HepG2 (cell line): ENCODE results near the gene SNX6. TPM values are rescaled to one million over a fixed set of nuclear protein-coding genes. Genes with fewer than 3 reads are reported as not detected.
A peak's percentile ranks its signal among the peaks of the same experiment; 100 is the strongest.

ENCODE experiments used
- ATAC-seq: fragments of 200-7000 bp; cut with Tn5 transposase; 3 replicates; pipeline ENCODE4 v1.9.1; 2020; ENCODE audit warnings: mild to moderate bottlenecking, moderate library complexity
- BruUV-seq: library from RNA; stranded (reverse); fragments of 400-500 nt; replicated peaks from 2 replicates; lab custom pipeline; 2021; lab: Mats Ljungman, UMichigan
- CTCF ChIA-PET: fragments of 300-600 bp; formaldehyde crosslinking; extraction: SDS; loops from one replicate; lab custom pipeline; 2021; ENCODE audit warnings: low total read pairs, inconsistent platforms, low intra/inter-chr PET ratio; lab: Yijun Ruan, JAX
- POLR2A ChIA-PET: fragments of 350-600 bp; sonication (Branson Sonifier 250); formaldehyde crosslinking; loops from one replicate; lab custom pipeline; 2020; ENCODE audit warnings: antibody characterized with exemption, inconsistent platforms; lab: Yijun Ruan, JAX
- DNase-seq: peaks from one replicate; pipeline ENCODE4 v3.0.0-alpha.2; 2015; ENCODE audit warnings: low spot score
- FAIRE-seq: peaks from 3 replicates; lab custom pipeline; 2011; peaks lifted over from hg19 to GRCh38; lab: Jason Lieb, UNC
- H2AFZ ChIP-seq: one replicate; pipeline ENCODE4 v1.6.1; 2011; ENCODE audit warnings: low read length, inconsistent platforms
- H3K27ac ChIP-seq: fragments of 300-600 bp; 3 replicates; pipeline ENCODE4 v1.8.0; 2011; ENCODE audit warnings: mixed run types, mild to moderate bottlenecking, mixed read lengths, low read length, inconsistent platforms; ENCODE audit not compliant: insufficient read depth; ENCODE audit errors: extremely low read length
- H3K27me3 ChIP-seq, 2 experiments: fragments of 200-600 bp in 1 of 2; 2 replicates in 1 of 2; 3 replicates in 1 of 2; pipeline versions ENCODE4 v1.6.0 to v1.8.0; 2011; ENCODE audit warnings: low read length in 2 of 2, mild to moderate bottlenecking in 2 of 2, moderate library complexity in 2 of 2, inconsistent platforms in 1 of 2; ENCODE audit not compliant: insufficient read depth in 2 of 2, control insufficient read depth in 1 of 2
- H3K36me3 ChIP-seq, 2 experiments: fragments of 200-600 bp in 1 of 2; replicated peaks in 1 of 2; 2 replicates in 1 of 2; 3 replicates in 1 of 2; pipeline versions ENCODE4 v1.5.1 to v1.8.0; 2011; ENCODE audit warnings: low read length in 2 of 2, inconsistent platforms in 1 of 2; ENCODE audit not compliant: insufficient read depth in 2 of 2, control insufficient read depth in 1 of 2
- H3K4me1 ChIP-seq: 2 replicates; pipeline ENCODE4 v1.5.1; 2012; ENCODE audit warnings: low read length, inconsistent platforms; ENCODE audit not compliant: insufficient read depth
- H3K4me2 ChIP-seq: 2 replicates; pipeline ENCODE4 v1.6.0; 2011; ENCODE audit warnings: low read depth, low read length, inconsistent platforms
- H3K4me3 ChIP-seq, 3 experiments: fragments of 200-600 bp in 1 of 3; sonication (generic), shearing (Covaris generic) in 1 of 3; replicated peaks in 1 of 3; 2 replicates each; pipeline ENCODE4 v1.5.1; 2011 to 2016; ENCODE audit warnings: low read length in 3 of 3, inconsistent platforms in 2 of 3, low read depth in 2 of 3, mild to moderate bottlenecking in 2 of 3, control low read depth in 1 of 3, mixed read lengths in 1 of 3; ENCODE audit not compliant: insufficient read depth in 1 of 3
- H3K79me2 ChIP-seq: one replicate; pipeline ENCODE4 v1.6.1; 2011; ENCODE audit warnings: low read length, inconsistent platforms; ENCODE audit not compliant: insufficient read depth
- H3K9ac ChIP-seq: 2 replicates; pipeline ENCODE4 v1.6.0; 2011; ENCODE audit warnings: mild to moderate bottlenecking, low read depth, low read length, inconsistent platforms; ENCODE audit not compliant: insufficient read depth
- H3K9me3 ChIP-seq: 2 replicates; pipeline ENCODE4 v1.5.1; 2012; ENCODE audit warnings: mild to moderate bottlenecking, low read length
- H4K20me1 ChIP-seq: 2 replicates; pipeline ENCODE4 v1.6.0; 2011; ENCODE audit warnings: inconsistent platforms, mild to moderate bottlenecking, low read length, moderate library complexity; ENCODE audit not compliant: insufficient read depth
- AGO1 ChIP-seq: fragments of 200-400 bp; formaldehyde crosslinking; IDR thresholded peaks from 2 replicates; pipeline ENCODE4 v1.6.1; 2017; ENCODE audit warnings: mild to moderate bottlenecking, low read depth, low read length, moderate library complexity; ENCODE audit not compliant: poor library complexity, severe bottlenecking
- FOXP4 ChIP-seq: sonication (generic); formaldehyde crosslinking; IDR thresholded peaks from 2 replicates; pipeline ENCODE4 v1.4.0; 2020; ENCODE audit warnings: missing genetic modification reagents
- GATAD2A ChIP-seq: IDR thresholded peaks from 2 replicates; pipeline ENCODE4 v1.6.1; 2016
- HNRNPUL1 ChIP-seq: fragments of 200-400 bp; formaldehyde crosslinking; IDR thresholded peaks from 2 replicates; pipeline ENCODE4 v1.6.1; 2017; ENCODE audit warnings: low read depth, mild to moderate bottlenecking, low read length, moderate library complexity
- IKZF4 ChIP-seq: sonication (generic); formaldehyde crosslinking; IDR thresholded peaks from 2 replicates; pipeline ENCODE4 v1.5.1; 2020; ENCODE audit warnings: borderline replicate concordance, mild to moderate bottlenecking, low read depth, missing genetic modification reagents; ENCODE audit errors: not compliant biosample characterization
- MEIS2 ChIP-seq: sonication (generic); formaldehyde crosslinking; IDR thresholded peaks from 2 replicates; pipeline ENCODE4 v1.9.0; 2021; ENCODE audit warnings: mild to moderate bottlenecking, missing genetic modification reagents
- NAIF1 ChIP-seq: sonication (generic); formaldehyde crosslinking; IDR thresholded peaks from 2 replicates; pipeline ENCODE4 v1.5.0; 2020; ENCODE audit warnings: mild to moderate bottlenecking, missing genetic modification reagents, borderline replicate concordance
- PITX1 ChIP-seq: sonication (generic); formaldehyde crosslinking; IDR thresholded peaks from 2 replicates; pipeline ENCODE4 v1.5.1; 2020; ENCODE audit warnings: mild to moderate bottlenecking, missing genetic modification reagents
- RFX1 ChIP-seq: fragments of 450-650 bp; IDR thresholded peaks from 2 replicates; pipeline ENCODE4 v1.6.1; 2017
- SOX6 ChIP-seq, 2 experiments: fragments of 450-650 bp in 1 of 2; sonication (generic) in 1 of 2; formaldehyde crosslinking in 1 of 2; IDR thresholded peaks; 2 replicates each; pipeline versions ENCODE4 v1.4.0 to v1.6.1; 2017 to 2020; ENCODE audit warnings: antibody characterized with exemption in 1 of 2, mild to moderate bottlenecking in 1 of 2, missing genetic modification reagents in 1 of 2
- SYNCRIP ChIP-seq: fragments of 200-400 bp; formaldehyde crosslinking; IDR thresholded peaks from 2 replicates; pipeline ENCODE4 v1.6.1; 2018; ENCODE audit warnings: mild to moderate bottlenecking, low read depth, low read length; ENCODE audit not compliant: insufficient read depth
- ZFP91 ChIP-seq: sonication (generic); formaldehyde crosslinking; IDR thresholded peaks from 2 replicates; pipeline ENCODE4 v1.9.0; 2022; ENCODE audit warnings: missing genetic modification reagents, mild to moderate bottlenecking, borderline replicate concordance
- ZNF101 ChIP-seq: sonication (generic); formaldehyde crosslinking; IDR thresholded peaks from 2 replicates; pipeline ENCODE4 v1.4.0; 2020; ENCODE audit warnings: mild to moderate bottlenecking, low read depth, missing genetic modification reagents, borderline replicate concordance
- ZNF282 ChIP-seq: fragments of 450-650 bp; IDR thresholded peaks from 2 replicates; pipeline ENCODE4 v1.6.1; 2018; ENCODE audit not compliant: partially characterized antibody
- ZNF879 ChIP-seq: sonication (generic); formaldehyde crosslinking; IDR thresholded peaks from 2 replicates; pipeline ENCODE4 v1.8.1; 2023; ENCODE audit warnings: missing genetic modification reagents
- WGBS: methylation state at CpG from one replicate; pipeline ENCODE4 v1.1.6; 2017; ENCODE audit warnings: low lambda C conversion rate; 5-methylcytosine and 5-hydroxymethylcytosine counted together
- in situ Hi-C: cut with HindIII; loops from 2 replicates; pipeline ENCODE4 v1.10.0; 2017; ENCODE audit warnings: low pct_unique_long_range_greater_than_20kb; ENCODE audit not compliant: extremely low pct_ligation_motif_present
- intact Hi-C: fragments of 100-400 bp; cut with micrococcal nuclease; formaldehyde crosslinking; loops from one replicate; pipeline ENCODE4 v1.10.0; 2022; ENCODE audit not compliant: unreplicated experiment
- polyA plus RNA-seq, 8 experiments: library from polyadenylated mRNA; depleted of rRNA in 3 of 8; stranded (reverse) in 7 of 8; unstranded in 1 of 8; fragments of >200 nt; fragmentation: Illumina TruSeq in 4 of 8; extraction: Trizol in 4 of 8; gene quantifications; 2 replicates each; pipeline versions ENCODE4 v1.2.1 to v1.2.3, GENCODE V29; 2011 to 2016; ENCODE audit warnings: low read depth in 4 of 8, missing spikeins in 1 of 8, mixed read lengths in 1 of 8; ENCODE audit not compliant: insufficient read depth in 1 of 8
- total RNA-seq, 5 experiments: library from RNA; depleted of rRNA; stranded (reverse); fragments of >200 nt; fragmentation: Illumina TruSeq; extraction: Trizol; gene quantifications; 2 replicates each; pipeline ENCODE4 v1.2.3, GENCODE V29; 2016; ENCODE audit warnings: low read depth in 1 of 5
- TF ChIP-seq, protein P1 (sequence below): sonication (generic); formaldehyde crosslinking; IDR thresholded peaks from 2 replicates; pipeline ENCODE4 v1.4.0; 2020; ENCODE audit warnings: mild to moderate bottlenecking, missing genetic modification reagents
- TF ChIP-seq, protein P2 (sequence below): fragments of 450-650 bp; IDR thresholded peaks from 2 replicates; pipeline ENCODE4 v1.6.1; 2016

Gene SNX6
- total and polyA plus RNA-seq, 2 of the 13 experiments (the other 11 are each of a cell fraction or from before 2014, with no cell fraction given) = 92.3 to 169 TPM

- Histone ChIP-seq H3K36me3 (no peaks in the 10 kb centered on the region), H3K79me2 (no peaks in the 10 kb centered on the region), H3K4me3 (no peak overlapping the region), H2AFZ (no peak overlapping the region), H3K9me3 (no peaks in the 10 kb centered on the region), H3K27ac (no peak overlapping the region), H3K4me1 (peaks cover 27% of the 10 kb centered on the region), H3K27me3 (peaks cover 2 to 8% of the 10 kb centered on the region in 2 experiments; a peak in 4 of 5 replicates), H3K4me2 (no peak overlapping the region), H3K9ac (no peak overlapping the region), H4K20me1 (no peaks in the 10 kb centered on the region)
- CTCF ChIA-PET = no interaction called here
- FAIRE-seq (no peak), ATAC-seq (peak; percentile 45), DNase-seq (no peak)
- in situ Hi-C loops = no loop called here
- BruUV-seq = no TSS peak
- intact Hi-C loops = no loop called here
- POLR2A ChIA-PET = interaction anchor here (2.1 kb wide), 1 partner anchor 16 kb away, joined by 6 read pairs; the partner anchor contains the start of gene SNX6
- WGBS = 37% methylated on average over 10 of the region's 10 CpGs
- 0 out of 2 replicates have a peak, but pooled peaks have one; percentile 10 for TF ChIP-seq FOXP4
- TF ChIP-seq ZNF101 (CRISPR knock-in tag) = no peak
- no peak for TF ChIP-seq SYNCRIP
- TF ChIP-seq NAIF1 = no peak
- TF ChIP-seq SOX6 (IDR thresholded peaks at IDR 0.05) = no peak
- TF ChIP-seq SOX6 (CRISPR knock-in tag; IDR thresholded peaks at IDR 0.05) = peak; percentile 53
- no peak for TF ChIP-seq MEIS2 (CRISPR knock-in tag)
- TF ChIP-seq GATAD2A (CRISPR knock-in tag) = peak; percentile 66
- TF ChIP-seq HNRNPUL1 = no peak
- peak; percentile 73 for TF ChIP-seq PITX1 (CRISPR knock-in tag)
- TF ChIP-seq AGO1 = no peak
- no peak for TF ChIP-seq IKZF4
- TF ChIP-seq, protein P1, sequence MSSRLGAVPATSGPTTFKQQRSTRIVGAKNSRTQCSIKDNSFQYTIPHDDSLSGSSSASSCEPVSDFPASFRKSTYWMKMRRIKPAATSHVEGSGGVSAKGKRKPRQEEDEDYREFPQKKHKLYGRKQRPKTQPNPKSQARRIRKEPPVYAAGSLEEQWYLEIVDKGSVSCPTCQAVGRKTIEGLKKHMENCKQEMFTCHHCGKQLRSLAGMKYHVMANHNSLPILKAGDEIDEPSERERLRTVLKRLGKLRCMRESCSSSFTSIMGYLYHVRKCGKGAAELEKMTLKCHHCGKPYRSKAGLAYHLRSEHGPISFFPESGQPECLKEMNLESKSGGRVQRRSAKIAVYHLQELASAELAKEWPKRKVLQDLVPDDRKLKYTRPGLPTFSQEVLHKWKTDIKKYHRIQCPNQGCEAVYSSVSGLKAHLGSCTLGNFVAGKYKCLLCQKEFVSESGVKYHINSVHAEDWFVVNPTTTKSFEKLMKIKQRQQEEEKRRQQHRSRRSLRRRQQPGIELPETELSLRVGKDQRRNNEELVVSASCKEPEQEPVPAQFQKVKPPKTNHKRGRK (CRISPR knock-in tag) = no peak
- TF ChIP-seq, protein P2, sequence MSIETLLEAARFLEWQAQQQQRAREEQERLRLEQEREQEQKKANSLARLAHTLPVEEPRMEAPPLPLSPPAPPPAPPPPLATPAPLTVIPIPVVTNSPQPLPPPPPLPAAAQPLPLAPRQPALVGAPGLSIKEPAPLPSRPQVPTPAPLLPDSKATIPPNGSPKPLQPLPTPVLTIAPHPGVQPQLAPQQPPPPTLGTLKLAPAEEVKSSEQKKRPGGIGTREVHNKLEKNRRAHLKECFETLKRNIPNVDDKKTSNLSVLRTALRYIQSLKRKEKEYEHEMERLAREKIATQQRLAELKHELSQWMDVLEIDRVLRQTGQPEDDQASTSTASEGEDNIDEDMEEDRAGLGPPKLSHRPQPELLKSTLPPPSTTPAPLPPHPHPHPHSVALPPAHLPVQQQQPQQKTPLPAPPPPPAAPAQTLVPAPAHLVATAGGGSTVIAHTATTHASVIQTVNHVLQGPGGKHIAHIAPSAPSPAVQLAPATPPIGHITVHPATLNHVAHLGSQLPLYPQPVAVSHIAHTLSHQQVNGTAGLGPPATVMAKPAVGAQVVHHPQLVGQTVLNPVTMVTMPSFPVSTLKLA = peak; percentile 31; the same call in 1 of the 2 replicates
- TF ChIP-seq ZNF879 (CRISPR knock-in tag) = no peak
- peak; percentile 44; the same call in 1 of the 2 replicates for TF ChIP-seq ZFP91 (CRISPR knock-in tag)
- no peak for TF ChIP-seq RFX1
- TF ChIP-seq ZNF282 = no peak
These were observed 16.8 kb upstream of the SNX6 start for GRCh38 chr14:34646570-34647255.
